DND-41 (cell line): ENCODE measurements around the gene FOXP1.

Source experiments
- EZH2 ChIP-seq: IDR thresholded peaks from 3 replicates; pipeline ENCODE4 v1.6.1; 2012; ENCODE audit warnings: borderline replicate concordance, low read depth, mild to moderate bottlenecking, moderate library complexity, low read length, inconsistent platforms; ENCODE audit not compliant: severe bottlenecking
- TF ChIP-seq, protein P1 (sequence below): IDR thresholded peaks from 2 replicates; pipeline ENCODE4 v1.5.1; 2012; ENCODE audit warnings: borderline replicate concordance, low read length, moderate library complexity, mild to moderate bottlenecking; ENCODE audit not compliant: poor library complexity, severe bottlenecking; ENCODE audit errors: extremely low read depth

DNA sequence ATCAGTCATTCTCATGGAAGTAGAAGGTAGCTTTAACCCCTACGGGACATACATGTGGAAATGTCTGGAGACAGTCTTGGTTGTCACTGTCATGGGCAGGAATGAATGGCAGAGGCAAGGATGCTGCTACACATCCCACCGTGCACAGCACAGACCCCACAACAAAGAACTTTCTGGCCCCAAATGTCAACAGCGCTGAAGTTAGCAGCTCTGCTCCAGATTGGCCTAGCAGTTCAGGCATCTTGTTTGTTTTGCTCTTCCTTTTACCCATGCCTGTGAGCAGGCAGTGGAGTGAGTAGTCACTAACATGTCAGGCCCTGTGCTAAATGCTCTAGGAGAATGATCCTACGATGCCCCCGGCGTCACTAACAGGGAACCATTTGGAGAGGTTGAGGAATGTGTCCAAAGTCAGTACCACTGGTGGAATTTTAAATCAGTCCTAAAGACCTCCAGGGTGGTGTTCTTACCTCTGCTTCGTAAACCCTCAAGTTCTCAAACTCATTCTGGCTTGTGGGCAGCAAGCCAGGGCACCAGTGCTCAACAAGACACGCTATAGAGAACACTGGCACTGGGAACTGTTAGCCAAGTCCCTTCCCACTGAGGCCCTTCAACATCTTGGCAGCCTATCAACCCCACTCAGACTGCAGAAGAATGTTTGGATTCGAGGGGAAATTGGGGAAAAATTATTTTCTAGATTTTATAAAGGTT, 142.2 kb downstream of the FOXP1 start:
- TF ChIP-seq, protein P1, sequence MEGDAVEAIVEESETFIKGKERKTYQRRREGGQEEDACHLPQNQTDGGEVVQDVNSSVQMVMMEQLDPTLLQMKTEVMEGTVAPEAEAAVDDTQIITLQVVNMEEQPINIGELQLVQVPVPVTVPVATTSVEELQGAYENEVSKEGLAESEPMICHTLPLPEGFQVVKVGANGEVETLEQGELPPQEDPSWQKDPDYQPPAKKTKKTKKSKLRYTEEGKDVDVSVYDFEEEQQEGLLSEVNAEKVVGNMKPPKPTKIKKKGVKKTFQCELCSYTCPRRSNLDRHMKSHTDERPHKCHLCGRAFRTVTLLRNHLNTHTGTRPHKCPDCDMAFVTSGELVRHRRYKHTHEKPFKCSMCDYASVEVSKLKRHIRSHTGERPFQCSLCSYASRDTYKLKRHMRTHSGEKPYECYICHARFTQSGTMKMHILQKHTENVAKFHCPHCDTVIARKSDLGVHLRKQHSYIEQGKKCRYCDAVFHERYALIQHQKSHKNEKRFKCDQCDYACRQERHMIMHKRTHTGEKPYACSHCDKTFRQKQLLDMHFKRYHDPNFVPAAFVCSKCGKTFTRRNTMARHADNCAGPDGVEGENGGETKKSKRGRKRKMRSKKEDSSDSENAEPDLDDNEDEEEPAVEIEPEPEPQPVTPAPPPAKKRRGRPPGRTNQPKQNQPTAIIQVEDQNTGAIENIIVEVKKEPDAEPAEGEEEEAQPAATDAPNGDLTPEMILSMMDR, result no peak
- TF ChIP-seq EZH2, result no peak
